T-helper 1 cell (primary cell): ENCODE results near the gene MAGI2.
"Not testable (repeated sequence)": the region's sequence is repeated elsewhere in the genome, so short reads cannot be mapped to it uniquely, and the experiment has no call there.

ENCODE experiments used
- DNase-seq, 5 donors: peaks; one replicate each; pipeline ENCODE4 v3.0.0-alpha.2; 2012 to 2020

The MAGI2 gene

GRCh38 chr7:79035858-79036257, 417.6 kb downstream of the MAGI2 start:
- no peak for DNase-seq

GRCh38 chr7:79034730-79035129, 418.7 kb downstream of the MAGI2 start:
- DNase-seq = no peak

- DNase-seq = not testable (repeated sequence)
Observed at GRCh38 chr7:79019711-79020110, 433.8 kb downstream of the MAGI2 start.

DNA sequence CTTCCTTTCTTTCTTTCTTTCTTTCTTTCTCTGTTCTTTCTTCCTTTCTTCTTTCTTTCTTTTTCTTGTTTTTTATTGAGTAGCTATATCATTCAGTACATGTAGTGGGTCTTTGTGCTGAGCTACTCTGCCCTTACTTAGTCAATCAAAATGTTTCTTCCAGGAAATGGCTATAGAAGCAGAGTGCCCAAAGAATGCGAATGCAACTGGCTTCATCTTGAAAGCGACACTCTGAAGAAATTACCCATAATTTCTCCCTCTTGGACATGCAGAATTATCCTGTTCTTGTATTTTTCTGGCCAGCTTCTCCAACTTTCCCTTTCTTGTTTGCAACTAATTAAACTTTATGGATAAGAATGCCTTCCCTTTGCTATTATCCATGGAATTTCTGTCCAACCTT, 441.5 kb downstream of the MAGI2 start:
- no peak for DNase-seq

GRCh38 chr7:79009647-79010046, 443.8 kb downstream of the MAGI2 start:
- DNase-seq = no peak

DNA sequence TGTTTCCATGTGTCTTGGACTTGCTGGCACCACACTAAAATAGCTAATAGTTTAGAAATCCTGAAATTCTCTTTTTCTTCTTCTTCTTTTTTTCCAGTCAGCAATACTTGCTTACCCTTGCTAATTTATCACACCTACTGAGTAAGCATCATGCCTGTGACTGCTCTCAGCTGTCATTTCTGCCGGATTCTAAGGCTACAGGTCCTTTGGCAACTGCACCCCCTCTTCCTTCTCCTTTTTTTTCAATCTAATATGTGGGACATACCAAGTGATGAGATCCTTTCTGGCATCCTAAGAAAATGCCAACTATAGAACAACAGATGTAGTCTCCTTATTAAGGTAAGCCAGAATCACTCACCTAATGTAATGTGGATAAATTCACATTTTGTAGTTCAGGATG, 444.7 kb downstream of the MAGI2 start:
- no peak for DNase-seq

GRCh38 chr7:78996013-78996412, 457.5 kb downstream of the MAGI2 start:
- no peak for DNase-seq

DNA sequence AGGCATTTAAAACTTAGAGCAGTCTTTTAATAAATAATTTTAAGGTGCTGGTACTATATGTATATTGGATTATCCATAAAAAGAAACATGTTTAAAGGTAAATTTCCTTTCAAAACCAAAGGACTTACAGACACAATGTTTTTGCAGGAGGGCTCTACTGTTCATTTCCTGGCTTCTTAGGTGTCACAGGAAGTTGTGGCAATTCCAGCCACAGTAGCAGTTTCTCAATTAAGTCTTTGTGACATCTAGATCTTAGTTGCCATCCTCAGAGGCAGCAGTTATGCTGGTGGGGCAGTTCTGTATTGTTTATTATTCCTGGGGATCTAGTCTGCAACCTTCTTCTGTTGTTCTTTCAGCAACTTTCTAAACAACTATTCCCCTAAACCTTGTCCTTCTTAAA, 460.1 kb downstream of the MAGI2 start:
- no peak for DNase-seq

DNA sequence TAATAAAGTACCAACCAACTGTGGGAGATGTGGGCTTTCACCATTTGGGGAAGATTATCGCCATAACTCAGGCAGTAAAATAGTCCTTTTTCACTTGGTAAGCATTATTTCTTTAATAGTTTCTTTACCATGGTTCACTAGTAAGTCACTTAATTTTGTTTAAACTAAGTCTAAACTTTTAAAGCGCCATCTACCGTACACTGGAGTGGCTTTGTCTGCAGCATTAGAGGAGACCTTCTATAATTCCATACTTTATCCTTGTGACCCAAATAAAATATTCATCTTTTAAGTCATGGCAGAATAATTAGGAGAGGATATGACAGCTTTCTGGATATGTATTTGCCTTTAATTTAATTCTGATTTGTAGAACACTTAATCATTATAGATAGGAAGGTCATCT, 468.0 kb downstream of the MAGI2 start:
- DNase-seq = no peak

DNA sequence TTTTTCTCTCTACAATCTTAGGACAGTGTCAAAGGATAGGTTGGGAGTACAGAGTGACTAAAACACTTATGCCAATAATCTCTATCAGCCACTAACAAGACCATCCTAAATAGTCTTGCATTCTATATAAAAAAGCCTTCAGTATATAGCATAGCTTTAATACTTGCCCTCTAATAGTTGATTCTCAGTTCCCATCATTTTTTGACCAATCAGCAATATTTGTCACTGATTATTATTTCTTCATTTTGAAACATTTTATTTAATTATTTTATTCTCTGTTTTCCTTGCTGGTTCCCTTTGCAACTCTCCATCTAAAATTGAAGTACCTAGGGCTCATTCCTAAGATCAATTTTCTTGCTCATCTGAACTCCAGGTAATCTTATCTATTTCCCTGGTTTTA, 470.0 kb downstream of the MAGI2 start:
- no peak for DNase-seq

- DNase-seq = no peak
Observed at GRCh38 chr7:78970440-78970916, 483.0 kb downstream of the MAGI2 start.

GRCh38 chr7:78968951-78969350, 484.5 kb downstream of the MAGI2 start:
- DNase-seq = no peak

DNA sequence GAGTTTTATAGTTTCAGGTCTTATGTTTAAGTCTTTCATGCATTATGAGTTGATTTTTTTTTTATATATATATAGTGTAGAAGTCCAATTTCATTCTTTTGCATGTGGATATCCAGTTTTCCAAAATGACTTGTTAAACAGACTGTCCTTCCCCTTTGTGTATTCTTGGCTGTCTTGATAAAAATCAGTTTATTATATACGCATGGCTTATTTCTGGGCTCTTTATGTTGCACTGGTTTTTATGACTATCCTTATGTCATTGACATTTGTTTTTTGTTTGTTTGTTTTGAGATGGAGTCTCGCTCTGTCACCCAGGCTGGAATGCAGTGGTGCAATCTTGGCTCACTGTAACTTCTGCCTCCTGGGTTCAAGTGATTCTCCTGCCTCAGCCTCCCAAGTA, 485.9 kb downstream of the MAGI2 start:
- DNase-seq = not testable (repeated sequence)

DNA sequence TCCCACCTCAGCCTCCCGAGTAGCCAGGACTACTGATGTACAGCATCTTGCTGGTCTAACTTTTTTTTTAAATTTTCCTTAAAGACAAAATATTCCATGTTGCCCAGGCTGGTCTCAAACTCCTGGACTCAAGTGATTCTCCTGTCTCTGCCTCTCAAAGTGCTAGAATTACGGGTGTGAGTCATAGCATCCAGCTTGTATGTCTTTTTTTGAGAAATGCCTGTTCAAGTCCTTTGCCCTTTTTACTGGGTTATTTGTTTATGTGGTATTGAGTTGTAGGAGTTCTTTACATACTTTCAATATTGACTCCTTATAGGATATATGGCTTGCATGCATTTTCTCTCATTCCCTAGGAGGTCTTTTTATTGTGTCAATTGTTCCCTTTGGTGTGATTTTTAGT, 486.4 kb downstream of the MAGI2 start:
- no peak for DNase-seq

GRCh38 chr7:78959477-78959876, 494.0 kb downstream of the MAGI2 start:
- no peak for DNase-seq

- DNase-seq = no peak
Observed at GRCh38 chr7:78955329-78955728, 498.1 kb downstream of the MAGI2 start.

DNA sequence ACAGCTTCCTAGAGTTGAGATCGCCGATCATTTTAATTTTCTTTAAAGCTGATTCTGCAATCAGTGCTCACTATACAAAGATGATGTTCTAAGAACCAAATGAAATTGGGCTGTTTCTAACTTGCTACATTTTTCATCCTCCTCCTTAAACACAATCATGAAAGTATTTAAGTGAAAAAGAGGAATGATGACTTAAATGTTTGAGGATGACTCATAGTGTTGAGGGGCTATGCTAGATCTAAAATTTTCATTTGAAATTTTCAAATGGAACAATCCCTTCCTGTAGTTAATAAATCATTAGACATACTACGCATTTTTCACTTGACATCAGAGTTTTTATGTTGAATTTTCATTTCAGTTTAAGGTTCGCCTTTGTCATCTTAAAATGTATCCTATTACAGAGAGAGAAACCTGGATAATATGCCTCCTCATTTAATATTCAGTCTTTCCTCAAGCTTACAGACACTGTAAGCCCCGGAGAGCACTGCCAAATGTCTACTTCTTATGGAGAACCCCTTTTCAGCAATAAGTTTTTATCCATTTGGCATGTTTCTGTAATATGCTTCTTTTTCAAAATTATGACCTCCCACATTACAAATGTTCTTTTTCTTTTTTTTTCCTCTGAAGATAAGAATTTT, 499.6 kb downstream of the MAGI2 start:
- no peak for DNase-seq

DNA sequence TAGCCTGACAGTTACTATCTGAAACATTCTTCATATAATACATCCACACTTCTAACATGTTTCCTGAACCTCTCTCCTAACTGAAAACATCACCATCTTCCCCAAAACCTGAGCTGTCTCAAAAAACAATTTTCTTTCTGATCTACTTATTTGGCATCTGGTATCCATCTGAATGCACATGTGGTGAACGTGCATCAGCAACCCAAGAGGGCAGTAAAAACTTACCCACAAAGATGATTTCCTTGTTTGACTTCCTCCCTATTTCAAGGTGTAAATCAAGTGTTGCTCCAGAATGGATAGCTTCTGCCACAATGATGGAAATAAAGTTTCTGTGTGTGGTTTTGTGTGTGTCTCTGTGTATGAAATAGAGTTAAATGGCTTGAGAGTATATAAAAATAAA, 500.4 kb downstream of the MAGI2 start:
- DNase-seq = no peak

DNA sequence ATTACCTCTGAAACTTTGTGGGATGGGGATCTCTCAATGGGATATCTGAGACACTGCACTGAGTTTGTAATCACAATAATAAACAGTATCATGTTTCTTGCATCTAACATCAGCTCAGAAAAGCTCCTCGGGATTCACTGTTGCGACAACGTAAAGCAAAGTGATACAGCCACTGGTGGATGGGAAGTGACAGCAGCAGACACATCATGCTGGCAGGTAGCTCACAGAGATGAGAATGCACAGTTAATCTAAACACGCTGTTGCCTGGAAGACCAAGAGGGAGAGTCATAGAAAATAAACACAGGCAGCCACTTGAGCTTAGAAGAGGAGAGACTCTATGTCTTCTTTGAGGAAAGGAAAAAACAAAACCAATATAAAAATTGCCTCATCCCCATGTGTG, 513.8 kb downstream of the MAGI2 start:
- DNase-seq = no peak

- DNase-seq = no peak
Observed at GRCh38 chr7:78924581-78924980, 528.9 kb downstream of the MAGI2 start.

DNA sequence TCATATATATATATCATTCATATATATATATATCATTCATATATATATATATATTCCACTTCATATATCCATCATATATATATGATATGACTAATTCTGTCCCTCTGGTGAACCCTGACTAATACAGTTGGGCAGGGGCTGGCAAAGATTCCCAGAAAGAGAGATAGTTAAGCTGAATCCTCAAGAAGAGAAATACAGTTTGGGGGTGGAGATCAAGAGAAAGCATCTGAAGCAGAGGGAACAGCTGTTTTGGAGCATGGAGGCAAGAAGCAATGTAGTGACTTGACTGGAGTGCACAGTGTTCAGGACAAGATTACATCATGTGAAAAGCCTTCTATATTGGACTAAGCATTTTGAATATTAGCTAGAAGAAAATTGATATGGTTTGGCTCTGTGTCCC, 540.7 kb downstream of the MAGI2 start:
- DNase-seq = no peak

- DNase-seq = no peak
Observed at GRCh38 chr7:78906735-78907134, 546.7 kb downstream of the MAGI2 start.

DNA sequence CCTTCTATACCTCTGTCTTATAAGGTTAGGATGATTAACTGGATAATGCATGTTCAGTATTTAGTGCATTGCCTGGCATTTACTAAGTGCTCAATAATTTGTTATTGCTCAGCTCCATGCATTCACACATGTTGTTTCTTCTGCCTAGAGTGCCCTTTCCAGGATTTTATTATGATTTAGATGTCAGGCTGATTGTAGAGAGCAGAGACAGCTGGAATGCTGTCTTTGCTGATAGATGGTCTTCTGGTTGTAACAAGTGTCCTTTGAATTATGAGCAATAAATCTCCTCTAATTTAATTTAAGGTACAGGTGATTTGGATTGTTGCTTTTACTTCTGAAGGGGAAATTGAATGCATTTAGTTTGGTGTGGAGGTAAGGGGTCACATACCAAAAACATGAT, 548.0 kb downstream of the MAGI2 start:
- DNase-seq = no peak

DNA sequence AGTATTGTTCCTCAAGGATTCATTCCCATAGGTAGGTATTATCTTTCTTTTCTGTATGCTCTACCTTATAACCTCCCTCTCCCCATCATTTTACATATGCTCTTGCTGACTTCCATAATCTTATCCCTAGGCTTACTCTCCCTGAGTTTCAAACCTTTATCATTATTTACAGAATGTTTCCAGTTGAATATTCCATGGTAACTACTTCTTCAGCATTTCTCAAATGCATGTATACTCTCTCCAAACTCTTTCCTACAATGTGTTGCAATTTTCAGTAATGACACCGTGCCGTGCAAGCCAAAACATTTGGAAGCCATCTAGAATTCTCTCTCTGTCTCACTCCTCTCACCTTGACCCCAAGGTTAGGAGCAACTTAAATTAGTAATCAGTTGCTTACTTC, 548.5 kb downstream of the MAGI2 start:
- no peak for DNase-seq

- no peak for DNase-seq
Observed at GRCh38 chr7:78901566-78901965, 551.9 kb downstream of the MAGI2 start.
